HepG2 (cell line): ENCODE results near the gene MARS2. TPM values are rescaled to one million over a fixed set of nuclear protein-coding genes. Genes with fewer than 3 reads are reported as not detected.

ENCODE experiments used
- CC2D1A ChIP-seq: sonication (generic); formaldehyde crosslinking; IDR thresholded peaks from 2 replicates; pipeline ENCODE4 v1.8.1; 2023; ENCODE audit warnings: mild to moderate bottlenecking, missing genetic modification reagents
- GATA4 ChIP-seq: sonication (generic); IDR thresholded peaks from 2 replicates; pipeline ENCODE4 v1.6.1; 2016; ENCODE audit warnings: antibody characterized with exemption, low read depth, borderline replicate concordance
- HOXA5 ChIP-seq: sonication (generic); formaldehyde crosslinking; IDR thresholded peaks from 2 replicates; pipeline ENCODE4 v1.4.0; 2020; ENCODE audit warnings: missing genetic modification reagents
- NCOA2 ChIP-seq: sonication (generic); formaldehyde crosslinking; IDR thresholded peaks from 2 replicates; pipeline ENCODE4 v1.8.0; 2022; ENCODE audit warnings: inconsistent platforms
- SETDB1 ChIP-seq: sonication (generic); formaldehyde crosslinking; IDR thresholded peaks from 2 replicates; pipeline ENCODE4 v1.5.1; 2020; ENCODE audit warnings: missing genetic modification reagents, mild to moderate bottlenecking, borderline replicate concordance
- SMAD3 ChIP-seq: sonication (generic); formaldehyde crosslinking; IDR thresholded peaks from 2 replicates; pipeline ENCODE4 v1.4.0; 2020; ENCODE audit warnings: missing genetic modification reagents
- SNAI1 ChIP-seq: sonication (generic); formaldehyde crosslinking; IDR thresholded peaks from 2 replicates; pipeline ENCODE4 v1.5.0; 2020; ENCODE audit warnings: mild to moderate bottlenecking, missing genetic modification reagents, borderline replicate concordance
- XRCC5 ChIP-seq: fragments of 200-400 bp; formaldehyde crosslinking; optimal IDR thresholded peaks from 2 replicates; pipeline ENCODE3; 2017; ENCODE audit warnings: mild to moderate bottlenecking, low read length
- ZC3H13 ChIP-seq: sonication (generic); formaldehyde crosslinking; IDR thresholded peaks from 2 replicates; pipeline ENCODE4 v1.8.1; 2023; ENCODE audit warnings: mild to moderate bottlenecking, missing genetic modification reagents, moderate library complexity
- ZNF260 ChIP-seq: sonication (generic); formaldehyde crosslinking; IDR thresholded peaks from 2 replicates; pipeline ENCODE4 v1.4.0; 2020; ENCODE audit warnings: missing genetic modification reagents, low read depth, mild to moderate bottlenecking, borderline replicate concordance
- ZNF501 ChIP-seq: sonication (generic); formaldehyde crosslinking; IDR thresholded peaks from 2 replicates; pipeline ENCODE4 v1.5.1; 2020; ENCODE audit warnings: mild to moderate bottlenecking, moderate library complexity, missing genetic modification reagents
- ZNF772 ChIP-seq: sonication (generic); formaldehyde crosslinking; IDR thresholded peaks from 2 replicates; pipeline ENCODE4 v1.5.0; 2020; ENCODE audit warnings: mild to moderate bottlenecking, missing genetic modification reagents
- ZNF816 ChIP-seq: sonication (generic); formaldehyde crosslinking; IDR thresholded peaks from 2 replicates; pipeline ENCODE4 v1.8.0; 2022; ENCODE audit warnings: missing genetic modification reagents, mild to moderate bottlenecking, borderline replicate concordance
- polyA plus RNA-seq, 8 experiments: library from polyadenylated mRNA; depleted of rRNA in 3 of 8; stranded (reverse) in 7 of 8; unstranded in 1 of 8; fragments of >200 nt; fragmentation: Illumina TruSeq in 4 of 8; extraction: Trizol in 4 of 8; gene quantifications; 2 replicates each; pipeline versions ENCODE4 v1.2.1 to v1.2.3, GENCODE V29; 2011 to 2016; ENCODE audit warnings: low read depth in 4 of 8, missing spikeins in 1 of 8, mixed read lengths in 1 of 8; ENCODE audit not compliant: insufficient read depth in 1 of 8
- total RNA-seq, 5 experiments: library from RNA; depleted of rRNA; stranded (reverse); fragments of >200 nt; fragmentation: Illumina TruSeq; extraction: Trizol; gene quantifications; 2 replicates each; pipeline ENCODE4 v1.2.3, GENCODE V29; 2016; ENCODE audit warnings: low read depth in 1 of 5
- TF ChIP-seq, protein P1 (sequence below): IDR thresholded peaks from 2 replicates; pipeline ENCODE4 v1.6.1; 2016; ENCODE audit warnings: low read depth, missing genetic modification reagents, missing compliant biosample characterization
- TF ChIP-seq, protein P2 (sequence below): IDR thresholded peaks from 2 replicates; pipeline ENCODE4 v1.6.1; 2018; ENCODE audit warnings: missing genetic modification reagents
- TF ChIP-seq, protein P3 (sequence below): sonication (generic); formaldehyde crosslinking; IDR thresholded peaks from 2 replicates; pipeline ENCODE4 v1.4.0; 2020; ENCODE audit warnings: missing genetic modification reagents, borderline replicate concordance
- TF ChIP-seq, protein P4 (sequence below): sonication (generic); formaldehyde crosslinking; IDR thresholded peaks from 2 replicates; pipeline ENCODE4 v1.4.0; 2020; ENCODE audit warnings: mild to moderate bottlenecking, missing genetic modification reagents
- TF ChIP-seq, protein P5 (sequence below): sonication (generic); formaldehyde crosslinking; IDR thresholded peaks from 2 replicates; pipeline ENCODE4 v1.4.0; 2020; ENCODE audit warnings: missing genetic modification reagents, borderline replicate concordance

MARS2 gene
- total and polyA plus RNA-seq, 2 of the 13 experiments (the other 11 are each of a cell fraction or from before 2014, with no cell fraction given), result 6.9 to 16.2 TPM

DNA sequence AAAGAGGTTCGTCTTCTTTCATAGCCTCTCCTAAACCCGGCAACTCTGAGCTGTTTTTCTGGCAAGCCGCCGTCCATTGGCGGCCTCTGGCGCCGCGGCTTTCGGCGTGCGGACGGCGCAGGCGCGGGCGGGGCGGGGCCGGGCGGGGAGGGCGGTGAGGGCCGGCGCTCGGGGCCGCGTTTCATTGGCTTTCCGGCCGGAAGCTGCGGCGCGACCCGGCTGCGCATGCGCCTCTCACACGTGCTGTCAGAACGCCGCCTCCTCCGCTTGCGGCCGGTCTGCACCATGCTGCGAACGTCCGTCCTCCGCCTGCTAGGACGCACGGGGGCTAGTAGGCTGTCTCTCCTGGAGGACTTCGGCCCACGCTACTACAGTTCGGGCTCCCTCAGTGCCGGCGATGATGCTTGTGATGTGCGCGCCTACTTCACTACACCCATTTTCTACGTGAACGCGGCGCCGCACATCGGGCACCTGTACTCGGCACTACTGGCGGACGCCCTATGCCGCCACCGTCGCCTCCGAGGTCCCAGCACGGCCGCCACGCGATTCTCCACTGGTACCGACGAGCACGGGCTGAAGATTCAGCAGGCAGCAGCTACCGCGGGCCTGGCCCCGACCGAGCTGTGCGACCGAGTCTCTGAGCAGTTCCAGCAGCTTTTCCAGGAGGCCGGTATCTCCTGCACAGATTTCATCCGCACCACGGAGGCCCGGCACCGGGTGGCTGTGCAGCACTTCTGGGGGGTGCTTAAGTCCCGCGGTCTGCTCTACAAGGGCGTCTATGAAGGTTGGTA is at the start of gene MARS2 (continued):
- TF ChIP-seq, protein P1, sequence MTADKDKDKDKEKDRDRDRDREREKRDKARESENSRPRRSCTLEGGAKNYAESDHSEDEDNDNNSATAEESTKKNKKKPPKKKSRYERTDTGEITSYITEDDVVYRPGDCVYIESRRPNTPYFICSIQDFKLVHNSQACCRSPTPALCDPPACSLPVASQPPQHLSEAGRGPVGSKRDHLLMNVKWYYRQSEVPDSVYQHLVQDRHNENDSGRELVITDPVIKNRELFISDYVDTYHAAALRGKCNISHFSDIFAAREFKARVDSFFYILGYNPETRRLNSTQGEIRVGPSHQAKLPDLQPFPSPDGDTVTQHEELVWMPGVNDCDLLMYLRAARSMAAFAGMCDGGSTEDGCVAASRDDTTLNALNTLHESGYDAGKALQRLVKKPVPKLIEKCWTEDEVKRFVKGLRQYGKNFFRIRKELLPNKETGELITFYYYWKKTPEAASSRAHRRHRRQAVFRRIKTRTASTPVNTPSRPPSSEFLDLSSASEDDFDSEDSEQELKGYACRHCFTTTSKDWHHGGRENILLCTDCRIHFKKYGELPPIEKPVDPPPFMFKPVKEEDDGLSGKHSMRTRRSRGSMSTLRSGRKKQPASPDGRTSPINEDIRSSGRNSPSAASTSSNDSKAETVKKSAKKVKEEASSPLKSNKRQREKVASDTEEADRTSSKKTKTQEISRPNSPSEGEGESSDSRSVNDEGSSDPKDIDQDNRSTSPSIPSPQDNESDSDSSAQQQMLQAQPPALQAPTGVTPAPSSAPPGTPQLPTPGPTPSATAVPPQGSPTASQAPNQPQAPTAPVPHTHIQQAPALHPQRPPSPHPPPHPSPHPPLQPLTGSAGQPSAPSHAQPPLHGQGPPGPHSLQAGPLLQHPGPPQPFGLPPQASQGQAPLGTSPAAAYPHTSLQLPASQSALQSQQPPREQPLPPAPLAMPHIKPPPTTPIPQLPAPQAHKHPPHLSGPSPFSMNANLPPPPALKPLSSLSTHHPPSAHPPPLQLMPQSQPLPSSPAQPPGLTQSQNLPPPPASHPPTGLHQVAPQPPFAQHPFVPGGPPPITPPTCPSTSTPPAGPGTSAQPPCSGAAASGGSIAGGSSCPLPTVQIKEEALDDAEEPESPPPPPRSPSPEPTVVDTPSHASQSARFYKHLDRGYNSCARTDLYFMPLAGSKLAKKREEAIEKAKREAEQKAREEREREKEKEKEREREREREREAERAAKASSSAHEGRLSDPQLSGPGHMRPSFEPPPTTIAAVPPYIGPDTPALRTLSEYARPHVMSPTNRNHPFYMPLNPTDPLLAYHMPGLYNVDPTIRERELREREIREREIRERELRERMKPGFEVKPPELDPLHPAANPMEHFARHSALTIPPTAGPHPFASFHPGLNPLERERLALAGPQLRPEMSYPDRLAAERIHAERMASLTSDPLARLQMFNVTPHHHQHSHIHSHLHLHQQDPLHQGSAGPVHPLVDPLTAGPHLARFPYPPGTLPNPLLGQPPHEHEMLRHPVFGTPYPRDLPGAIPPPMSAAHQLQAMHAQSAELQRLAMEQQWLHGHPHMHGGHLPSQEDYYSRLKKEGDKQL, result no peak
- TF ChIP-seq SNAI1 (CRISPR knock-in tag) (0 out of 2 replicates have a peak, but pooled peaks have one; percentile 40), SMAD3 (CRISPR knock-in tag) (peak; percentile 66), ZNF260 (CRISPR knock-in tag) (0 out of 2 replicates have a peak, but pooled peaks have one; percentile 44), CC2D1A (CRISPR knock-in tag) (peak; percentile 86; the same call in 1 of the 2 replicates), ZNF501 (peak; percentile 93), NCOA2 (CRISPR knock-in tag) (0 out of 2 replicates have a peak, but pooled peaks have one; percentile 19), ZNF816 (CRISPR knock-in tag) (peak; percentile 82; the same call in 1 of the 2 replicates), HOXA5 (CRISPR knock-in tag) (peak; percentile 86; the same call in 1 of the 2 replicates), ZC3H13 (CRISPR knock-in tag) (peak; percentile 20; the same call in 1 of the 2 replicates), ZNF772 (CRISPR knock-in tag) (peak; percentile 54; the same call in 1 of the 2 replicates), SETDB1 (CRISPR knock-in tag) (no peak), XRCC5 (peak; percentile 16), GATA4 (peak; percentile 71; the same call in 1 of the 2 replicates)
- TF ChIP-seq, protein P2, sequence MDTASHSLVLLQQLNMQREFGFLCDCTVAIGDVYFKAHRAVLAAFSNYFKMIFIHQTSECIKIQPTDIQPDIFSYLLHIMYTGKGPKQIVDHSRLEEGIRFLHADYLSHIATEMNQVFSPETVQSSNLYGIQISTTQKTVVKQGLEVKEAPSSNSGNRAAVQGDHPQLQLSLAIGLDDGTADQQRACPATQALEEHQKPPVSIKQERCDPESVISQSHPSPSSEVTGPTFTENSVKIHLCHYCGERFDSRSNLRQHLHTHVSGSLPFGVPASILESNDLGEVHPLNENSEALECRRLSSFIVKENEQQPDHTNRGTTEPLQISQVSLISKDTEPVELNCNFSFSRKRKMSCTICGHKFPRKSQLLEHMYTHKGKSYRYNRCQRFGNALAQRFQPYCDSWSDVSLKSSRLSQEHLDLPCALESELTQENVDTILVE (CRISPR knock-in tag), result peak; percentile 36; the same call in 1 of the 2 replicates
- TF ChIP-seq, protein P3, sequence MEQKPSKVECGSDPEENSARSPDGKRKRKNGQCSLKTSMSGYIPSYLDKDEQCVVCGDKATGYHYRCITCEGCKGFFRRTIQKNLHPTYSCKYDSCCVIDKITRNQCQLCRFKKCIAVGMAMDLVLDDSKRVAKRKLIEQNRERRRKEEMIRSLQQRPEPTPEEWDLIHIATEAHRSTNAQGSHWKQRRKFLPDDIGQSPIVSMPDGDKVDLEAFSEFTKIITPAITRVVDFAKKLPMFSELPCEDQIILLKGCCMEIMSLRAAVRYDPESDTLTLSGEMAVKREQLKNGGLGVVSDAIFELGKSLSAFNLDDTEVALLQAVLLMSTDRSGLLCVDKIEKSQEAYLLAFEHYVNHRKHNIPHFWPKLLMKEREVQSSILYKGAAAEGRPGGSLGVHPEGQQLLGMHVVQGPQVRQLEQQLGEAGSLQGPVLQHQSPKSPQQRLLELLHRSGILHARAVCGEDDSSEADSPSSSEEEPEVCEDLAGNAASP (CRISPR knock-in tag), result 0 out of 2 replicates have a peak, but pooled peaks have one; percentile 42
- TF ChIP-seq, protein P4, sequence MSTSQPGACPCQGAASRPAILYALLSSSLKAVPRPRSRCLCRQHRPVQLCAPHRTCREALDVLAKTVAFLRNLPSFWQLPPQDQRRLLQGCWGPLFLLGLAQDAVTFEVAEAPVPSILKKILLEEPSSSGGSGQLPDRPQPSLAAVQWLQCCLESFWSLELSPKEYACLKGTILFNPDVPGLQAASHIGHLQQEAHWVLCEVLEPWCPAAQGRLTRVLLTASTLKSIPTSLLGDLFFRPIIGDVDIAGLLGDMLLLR, result peak; percentile 92
- TF ChIP-seq, protein P5, sequence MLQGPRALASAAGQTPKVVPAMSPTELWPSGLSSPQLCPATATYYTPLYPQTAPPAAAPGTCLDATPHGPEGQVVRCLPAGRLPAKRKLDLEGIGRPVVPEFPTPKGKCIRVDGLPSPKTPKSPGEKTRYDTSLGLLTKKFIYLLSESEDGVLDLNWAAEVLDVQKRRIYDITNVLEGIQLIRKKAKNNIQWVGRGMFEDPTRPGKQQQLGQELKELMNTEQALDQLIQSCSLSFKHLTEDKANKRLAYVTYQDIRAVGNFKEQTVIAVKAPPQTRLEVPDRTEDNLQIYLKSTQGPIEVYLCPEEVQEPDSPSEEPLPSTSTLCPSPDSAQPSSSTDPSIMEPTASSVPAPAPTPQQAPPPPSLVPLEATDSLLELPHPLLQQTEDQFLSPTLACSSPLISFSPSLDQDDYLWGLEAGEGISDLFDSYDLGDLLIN (CRISPR knock-in tag), result peak; percentile 33; the same call in 1 of the 2 replicates
